Body of pancreas (tissue), 4 donors: ENCODE data around the gene DIPK2B. TPM values are rescaled to one million over a fixed set of nuclear protein-coding genes. Genes with fewer than 3 reads are reported as not detected.

Experiments
- ATAC-seq: fragments of 150-250 bp; one replicate; pipeline ENCODE4 v1.9.1; 2016
- DNase-seq, 4 donors: peaks; one replicate each; pipeline ENCODE4 v3.0.0-alpha.2; 2019
- H3K27ac ChIP-seq, 4 donors: fragments of 200-600 bp; sonication (generic); 1 replicate in 3 of 4; 2 replicates in 1 of 4; pipeline versions ENCODE4 v1.5.1 to v1.6.1; 2016 to 2019; ENCODE audit warnings: mild to moderate bottlenecking in 1 of 4, mixed read lengths in 1 of 4, moderate library complexity in 1 of 4
- H3K27me3 ChIP-seq, 2 donors: fragments of 200-600 bp; sonication (generic); one replicate each; pipeline ENCODE4 v1.6.0; 2016; ENCODE audit warnings: mild to moderate bottlenecking in 1 of 2
- H3K36me3 ChIP-seq, 2 donors: fragments of 200-600 bp; sonication (generic); replicated peaks in 1 of 2; 2 replicates each; pipeline ENCODE4 v1.5.1; 2016; ENCODE audit warnings: low read depth in 2 of 2; ENCODE audit not compliant: insufficient read depth in 1 of 2
- H3K4me1 ChIP-seq: fragments of 200-600 bp; sonication (generic); one replicate; pipeline ENCODE4 v1.6.0; 2016
- H3K4me3 ChIP-seq, 2 donors: fragments of 200-600 bp; sonication (generic); 1 replicate in 1 of 2; 2 replicates in 1 of 2; pipeline ENCODE4 v1.5.1; 2016 to 2019
- H3K9me3 ChIP-seq, 3 donors: fragments of 200-600 bp; sonication (generic); 1 replicate in 2 of 3; 2 replicates in 1 of 3; pipeline ENCODE4 v1.5.1; 2016
- POLR2A ChIP-seq, 3 donors: fragments of 450-650 bp; IDR thresholded peaks; one replicate each; pipeline ENCODE4 v1.6.1; 2016; ENCODE audit warnings: antibody characterized with exemption in 3 of 3, mild to moderate bottlenecking in 2 of 3
- WGBS, 2 donors: methylation state at CpG; one replicate each; pipeline ENCODE4 v1.1.5; 2017; 5-methylcytosine and 5-hydroxymethylcytosine counted together
- intact Hi-C: fragments of 100-400 bp; cut with DNase I; formaldehyde crosslinking; loops from one replicate; pipeline ENCODE4 v1.15.1; 2023
- total RNA-seq, 2 donors: library from RNA; depleted of rRNA; stranded (reverse); fragments of >200 nt; gene quantifications; one replicate each; pipeline ENCODE4 v1.1.0, GENCODE V29; 2016
- TF ChIP-seq, protein P1 (sequence below), 7 experiments: fragments of 450-650 bp in 4 of 7; fragments of 200-600 bp in 3 of 7; sonication (generic) in 3 of 7; IDR thresholded peaks; one replicate each; pipeline ENCODE4 v1.5.1; 2016 to 2019; ENCODE audit warnings: antibody characterized with exemption in 7 of 7

Gene DIPK2B
- total RNA-seq, 2 donors from 2014 or later, result 4.0 to 6.7 TPM

DNA sequence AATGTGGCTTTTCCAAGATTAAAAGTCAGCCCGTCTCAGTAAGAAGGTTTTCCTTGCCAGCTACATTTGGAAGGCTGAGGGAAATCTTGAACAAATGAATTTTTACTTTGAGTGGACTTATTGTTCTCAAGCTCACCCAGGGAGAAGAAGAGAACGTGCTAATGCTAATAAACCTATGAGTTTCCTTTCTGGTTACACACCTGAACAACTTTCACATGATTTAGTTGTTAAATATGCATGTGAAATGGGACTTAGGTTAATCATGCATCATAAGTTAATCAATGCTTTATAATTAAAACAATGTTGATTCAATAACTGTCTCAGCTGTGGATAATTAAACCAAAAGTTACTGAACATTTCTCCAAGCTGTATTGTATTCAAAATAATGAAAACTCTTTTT lies 33.9 kb downstream of the DIPK2B start:
- intact Hi-C loops, result no loop called here
- no peak overlapping the region for H3K4me3 ChIP-seq
- DNase-seq, result no peak
- ATAC-seq, result no peak
- no peak overlapping the region for H3K27ac ChIP-seq
- H3K9me3 ChIP-seq, result no peaks in the 10 kb centered on the region
- TF ChIP-seq POLR2A (IDR thresholded peaks at IDR 0.05), result no peak
- TF ChIP-seq, protein P1, sequence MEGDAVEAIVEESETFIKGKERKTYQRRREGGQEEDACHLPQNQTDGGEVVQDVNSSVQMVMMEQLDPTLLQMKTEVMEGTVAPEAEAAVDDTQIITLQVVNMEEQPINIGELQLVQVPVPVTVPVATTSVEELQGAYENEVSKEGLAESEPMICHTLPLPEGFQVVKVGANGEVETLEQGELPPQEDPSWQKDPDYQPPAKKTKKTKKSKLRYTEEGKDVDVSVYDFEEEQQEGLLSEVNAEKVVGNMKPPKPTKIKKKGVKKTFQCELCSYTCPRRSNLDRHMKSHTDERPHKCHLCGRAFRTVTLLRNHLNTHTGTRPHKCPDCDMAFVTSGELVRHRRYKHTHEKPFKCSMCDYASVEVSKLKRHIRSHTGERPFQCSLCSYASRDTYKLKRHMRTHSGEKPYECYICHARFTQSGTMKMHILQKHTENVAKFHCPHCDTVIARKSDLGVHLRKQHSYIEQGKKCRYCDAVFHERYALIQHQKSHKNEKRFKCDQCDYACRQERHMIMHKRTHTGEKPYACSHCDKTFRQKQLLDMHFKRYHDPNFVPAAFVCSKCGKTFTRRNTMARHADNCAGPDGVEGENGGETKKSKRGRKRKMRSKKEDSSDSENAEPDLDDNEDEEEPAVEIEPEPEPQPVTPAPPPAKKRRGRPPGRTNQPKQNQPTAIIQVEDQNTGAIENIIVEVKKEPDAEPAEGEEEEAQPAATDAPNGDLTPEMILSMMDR (IDR thresholded peaks at IDR 0.05), result no peak
- H3K4me1 ChIP-seq, result peaks cover 9% of the 10 kb centered on the region
- WGBS, 2 donors, result 58 to 72% methylated on average over 2 of the region's 2 CpGs
- no peaks in the 10 kb centered on the region for H3K27me3 ChIP-seq
- H3K36me3 ChIP-seq, result no peaks in the 10 kb centered on the region

GRCh38 chrX:45165726-45166125 lies 35.0 kb downstream of the DIPK2B start:
- Histone ChIP-seq H3K4me1 (peaks cover 9% of the 10 kb centered on the region), H3K4me3 (no peak overlapping the region), H3K9me3 (no peaks in the 10 kb centered on the region), H3K27ac (no peak overlapping the region), H3K36me3 (no peaks in the 10 kb centered on the region), H3K27me3 (no peaks in the 10 kb centered on the region)
- intact Hi-C loops, result no loop called here
- 100% methylated on average over 5 of the region's 6 CpGs; no CpG with 5 or more reads in 1 of the 2 donors for WGBS, 2 donors
- no peak for DNase-seq
- no peak for ATAC-seq
- TF ChIP-seq, protein P1 (IDR thresholded peaks at IDR 0.05), result no peak
- no peak for TF ChIP-seq POLR2A (IDR thresholded peaks at IDR 0.05)

- Histone ChIP-seq H3K4me1 (peaks cover 9% of the 10 kb centered on the region), H3K27me3 (no peaks in the 10 kb centered on the region), H3K36me3 (no peaks in the 10 kb centered on the region), H3K9me3 (no peaks in the 10 kb centered on the region), H3K27ac (no peak overlapping the region), H3K4me3 (no peak overlapping the region)
- ATAC-seq (no peak), DNase-seq (no peak)
- TF ChIP-seq POLR2A (IDR thresholded peaks at IDR 0.05), result no peak
- TF ChIP-seq, protein P1 (IDR thresholded peaks at IDR 0.05), result no peak
- WGBS, 2 donors, result 100% methylated on average over 1 of the region's 1 CpG
- intact Hi-C loops, result no loop called here
These were observed 35.7 kb downstream of the DIPK2B start for GRCh38 chrX:45164995-45165394.

DNA sequence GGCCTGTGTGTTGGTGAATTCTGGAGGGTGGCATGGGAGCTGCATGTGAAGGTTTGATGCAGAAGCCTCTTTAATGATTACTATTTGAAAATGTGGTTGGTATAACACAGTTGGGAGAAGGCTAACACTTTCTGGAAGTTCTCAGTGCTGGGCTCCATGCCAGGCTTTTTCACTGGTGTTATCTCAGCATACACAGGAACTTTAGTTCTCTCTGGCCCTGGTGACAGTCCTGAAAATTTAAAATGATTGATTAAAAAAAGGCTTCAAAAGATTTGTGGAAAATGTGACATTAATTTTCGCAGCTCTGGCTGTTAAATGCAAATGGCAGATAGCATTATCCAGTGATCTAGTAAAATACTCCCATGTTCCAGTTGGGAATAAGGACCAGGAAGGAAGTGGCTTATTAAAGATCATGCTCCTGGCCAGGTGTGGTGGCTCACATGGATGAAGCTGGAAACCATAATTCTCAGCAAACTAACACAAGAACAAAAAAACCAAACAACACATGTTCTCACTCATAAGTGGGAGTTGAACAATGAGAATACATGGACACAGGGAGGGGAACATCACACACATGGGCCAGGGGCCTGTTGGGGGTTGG lies 36.6 kb downstream of the DIPK2B start:
- DNase-seq (peak; percentile 43 to 76 (median 56)), ATAC-seq (peak; percentile 45)
- no peaks in the 10 kb centered on the region for H3K9me3 ChIP-seq
- intact Hi-C loops, result no loop called here
- TF ChIP-seq POLR2A (IDR thresholded peaks at IDR 0.05), result no peak
- TF ChIP-seq, protein P1 (IDR thresholded peaks at IDR 0.05), result no peak
- no peaks in the 10 kb centered on the region for H3K27me3 ChIP-seq
- H3K36me3 ChIP-seq, result no peaks in the 10 kb centered on the region
- 0 to 21% methylated on average over 1 of the region's 1 CpG for WGBS, 2 donors
- H3K27ac ChIP-seq, result no peak overlapping the region
- H3K4me1 ChIP-seq, result peaks cover 9% of the 10 kb centered on the region
- H3K4me3 ChIP-seq, result no peak overlapping the region

GRCh38 chrX:45157647-45158046 lies 43.0 kb downstream of the DIPK2B start:
- no peak for ATAC-seq
- H3K36me3 ChIP-seq, result no peaks in the 10 kb centered on the region
- H3K4me3 ChIP-seq, result no peak overlapping the region
- H3K27ac ChIP-seq, result no peak overlapping the region
- WGBS, 2 donors, result 82 to 93% methylated on average over 11 to 13 of the region's 22 CpGs
- no peaks in the 10 kb centered on the region for H3K27me3 ChIP-seq
- no peak for DNase-seq
- TF ChIP-seq POLR2A (IDR thresholded peaks at IDR 0.05), result no peak
- TF ChIP-seq, protein P1 (IDR thresholded peaks at IDR 0.05), result no peak
- H3K4me1 ChIP-seq, result no peaks in the 10 kb centered on the region
- intact Hi-C loops, result no loop called here
- no peaks in the 10 kb centered on the region for H3K9me3 ChIP-seq
